MM.1S (cell line): ENCODE data around the gene RGR.

ENCODE experiments used
- EZH2 ChIP-seq: fragments of 300-600 bp; sonication (generic); optimal IDR thresholded peaks from 2 replicates; pipeline ENCODE3; 2017; ENCODE audit warnings: low read depth, mild to moderate bottlenecking, antibody characterized with exemption, low read length, mixed read lengths
- EZH2phosphoT487 ChIP-seq: fragments of 300-600 bp; sonication (generic); IDR thresholded peaks from 2 replicates; pipeline ENCODE4 v1.6.1; 2018; ENCODE audit warnings: antibody characterized with exemption, low read length
- TF ChIP-seq, protein P1 (sequence below): fragments of 300-600 bp; sonication (generic); IDR thresholded peaks from 2 replicates; pipeline ENCODE4 v1.5.1; 2016; ENCODE audit warnings: antibody characterized with exemption, low read length, mixed read lengths

- TF ChIP-seq, protein P1, sequence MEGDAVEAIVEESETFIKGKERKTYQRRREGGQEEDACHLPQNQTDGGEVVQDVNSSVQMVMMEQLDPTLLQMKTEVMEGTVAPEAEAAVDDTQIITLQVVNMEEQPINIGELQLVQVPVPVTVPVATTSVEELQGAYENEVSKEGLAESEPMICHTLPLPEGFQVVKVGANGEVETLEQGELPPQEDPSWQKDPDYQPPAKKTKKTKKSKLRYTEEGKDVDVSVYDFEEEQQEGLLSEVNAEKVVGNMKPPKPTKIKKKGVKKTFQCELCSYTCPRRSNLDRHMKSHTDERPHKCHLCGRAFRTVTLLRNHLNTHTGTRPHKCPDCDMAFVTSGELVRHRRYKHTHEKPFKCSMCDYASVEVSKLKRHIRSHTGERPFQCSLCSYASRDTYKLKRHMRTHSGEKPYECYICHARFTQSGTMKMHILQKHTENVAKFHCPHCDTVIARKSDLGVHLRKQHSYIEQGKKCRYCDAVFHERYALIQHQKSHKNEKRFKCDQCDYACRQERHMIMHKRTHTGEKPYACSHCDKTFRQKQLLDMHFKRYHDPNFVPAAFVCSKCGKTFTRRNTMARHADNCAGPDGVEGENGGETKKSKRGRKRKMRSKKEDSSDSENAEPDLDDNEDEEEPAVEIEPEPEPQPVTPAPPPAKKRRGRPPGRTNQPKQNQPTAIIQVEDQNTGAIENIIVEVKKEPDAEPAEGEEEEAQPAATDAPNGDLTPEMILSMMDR, result no peak
- no peak for TF ChIP-seq EZH2
- TF ChIP-seq EZH2phosphoT487, result no peak
Observed at GRCh38 chr10:84293171-84293570, 48.3 kb downstream of the RGR start.
